Measurements from ENCODE around the gene ZNF544. TPM values are rescaled to one million over a fixed set of nuclear protein-coding genes. Genes with fewer than 3 reads are reported as not detected.

ZNF544 gene
- total RNA-seq, 4 donors from 2014 or later = 29.5 to 38.8 (median 37.6) TPM

DNA sequence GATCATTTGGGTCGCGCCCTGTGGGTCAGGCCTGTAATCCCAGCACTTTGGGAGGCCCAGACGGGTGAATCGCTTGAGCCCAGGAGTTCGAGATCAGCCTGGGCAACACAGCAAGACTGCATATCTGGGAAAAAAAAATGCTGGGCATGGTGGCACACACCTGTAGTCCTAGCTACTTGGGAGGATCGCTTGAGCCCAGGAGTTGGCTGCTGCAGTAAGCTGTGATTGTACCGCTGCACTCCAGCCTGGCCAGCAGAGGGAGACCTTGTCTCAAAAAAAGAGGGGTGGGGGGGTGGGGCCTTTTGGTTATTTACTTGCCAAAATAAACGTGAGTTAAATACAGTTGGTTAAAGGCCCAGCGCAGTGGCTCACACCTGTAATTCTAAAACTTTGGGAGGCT is 9.8 kb upstream of the ZNF544 start:
- no peak overlapping the region for H3K4me3 ChIP-seq
- no peaks in the 10 kb centered on the region for H3K27me3 ChIP-seq
- no peak overlapping the region for H3K27ac ChIP-seq (replicated peaks in 1 of 4)
- 55% methylated on average over 9 of the region's 9 CpGs for WGBS
- H3K4me1 ChIP-seq = no peaks in the 10 kb centered on the region
- TF ChIP-seq POLR2A (IDR thresholded peaks at IDR 0.05; ENCODE audit: low read depth) = no peak
- TF ChIP-seq, protein P1, sequence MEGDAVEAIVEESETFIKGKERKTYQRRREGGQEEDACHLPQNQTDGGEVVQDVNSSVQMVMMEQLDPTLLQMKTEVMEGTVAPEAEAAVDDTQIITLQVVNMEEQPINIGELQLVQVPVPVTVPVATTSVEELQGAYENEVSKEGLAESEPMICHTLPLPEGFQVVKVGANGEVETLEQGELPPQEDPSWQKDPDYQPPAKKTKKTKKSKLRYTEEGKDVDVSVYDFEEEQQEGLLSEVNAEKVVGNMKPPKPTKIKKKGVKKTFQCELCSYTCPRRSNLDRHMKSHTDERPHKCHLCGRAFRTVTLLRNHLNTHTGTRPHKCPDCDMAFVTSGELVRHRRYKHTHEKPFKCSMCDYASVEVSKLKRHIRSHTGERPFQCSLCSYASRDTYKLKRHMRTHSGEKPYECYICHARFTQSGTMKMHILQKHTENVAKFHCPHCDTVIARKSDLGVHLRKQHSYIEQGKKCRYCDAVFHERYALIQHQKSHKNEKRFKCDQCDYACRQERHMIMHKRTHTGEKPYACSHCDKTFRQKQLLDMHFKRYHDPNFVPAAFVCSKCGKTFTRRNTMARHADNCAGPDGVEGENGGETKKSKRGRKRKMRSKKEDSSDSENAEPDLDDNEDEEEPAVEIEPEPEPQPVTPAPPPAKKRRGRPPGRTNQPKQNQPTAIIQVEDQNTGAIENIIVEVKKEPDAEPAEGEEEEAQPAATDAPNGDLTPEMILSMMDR (IDR thresholded peaks at IDR 0.05) = peak in 1 of 3 experiments; percentile 12
- DNase-seq (ENCODE audit: extremely low spot score) = no peak
- peaks cover 11 to 78% (median 67%) of the 10 kb centered on the region in 4 donors for H3K9me3 ChIP-seq
- intact Hi-C loops (cut with DNase I) = no loop called here
- H3K36me3 ChIP-seq = peaks cover 0 to 2% (median 0%) of the 10 kb centered on the region in 4 donors

DNA sequence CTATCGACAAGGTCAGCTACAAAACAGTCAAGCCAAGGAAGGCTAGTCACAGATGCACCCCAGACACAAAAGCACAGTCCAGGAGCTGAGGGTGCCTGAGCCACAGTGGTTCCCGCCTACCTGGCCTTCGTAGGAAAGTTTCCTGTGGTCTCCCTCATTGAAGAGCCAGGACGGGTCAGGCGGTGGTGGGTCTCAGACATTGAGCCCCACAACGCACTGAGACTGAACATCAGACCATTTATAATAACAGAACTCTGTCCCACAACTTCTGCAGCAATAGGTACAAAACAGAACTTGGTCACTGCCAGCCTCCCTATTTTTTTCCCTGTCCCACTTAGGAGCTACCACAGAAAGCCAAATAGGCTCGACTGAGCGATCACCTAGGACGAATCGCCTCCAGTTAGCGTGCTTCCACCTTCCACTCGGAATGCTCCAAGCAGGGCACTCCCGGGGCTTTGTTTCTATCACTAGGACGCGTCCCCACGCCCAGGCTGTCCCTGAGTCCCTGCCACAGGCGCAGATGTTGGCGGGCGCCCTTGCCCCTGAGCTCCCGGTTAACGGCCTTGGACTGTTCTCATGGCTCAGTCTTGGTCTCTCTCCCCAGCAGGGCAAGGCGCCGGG is 640 bp upstream of the ZNF544 start:
- intact Hi-C loops (cut with DNase I) = no loop called here
- WGBS = 14% methylated on average over 11 of the region's 23 CpGs
- TF ChIP-seq POLR2A (IDR thresholded peaks at IDR 0.05; ENCODE audit: low read depth) = no peak
- TF ChIP-seq, protein P1 (IDR thresholded peaks at IDR 0.05) = no peak
- TF ChIP-seq EP300 (IDR thresholded peaks at IDR 0.05) = no peak
- TF ChIP-seq POLR2AphosphoS5 (IDR thresholded peaks at IDR 0.05) = no peak
- H3K27ac ChIP-seq (replicated peaks in 1 of 4) = peak overlapping the region; percentile 76 to 86 (median 82)
- no peak for DNase-seq (ENCODE audit: extremely low spot score)
- H3K4me1 ChIP-seq = peaks cover 17 to 20% (median 17%) of the 10 kb centered on the region in 4 donors
- peaks cover 0 to 41% (median 24%) of the 10 kb centered on the region in 4 donors for H3K9me3 ChIP-seq
- peaks cover 33 to 37% (median 35%) of the 10 kb centered on the region in 4 donors for H3K36me3 ChIP-seq
- H3K4me3 ChIP-seq = peak overlapping the region; percentile 76 to 86 (median 79)
- no peaks in the 10 kb centered on the region for H3K27me3 ChIP-seq

DNA sequence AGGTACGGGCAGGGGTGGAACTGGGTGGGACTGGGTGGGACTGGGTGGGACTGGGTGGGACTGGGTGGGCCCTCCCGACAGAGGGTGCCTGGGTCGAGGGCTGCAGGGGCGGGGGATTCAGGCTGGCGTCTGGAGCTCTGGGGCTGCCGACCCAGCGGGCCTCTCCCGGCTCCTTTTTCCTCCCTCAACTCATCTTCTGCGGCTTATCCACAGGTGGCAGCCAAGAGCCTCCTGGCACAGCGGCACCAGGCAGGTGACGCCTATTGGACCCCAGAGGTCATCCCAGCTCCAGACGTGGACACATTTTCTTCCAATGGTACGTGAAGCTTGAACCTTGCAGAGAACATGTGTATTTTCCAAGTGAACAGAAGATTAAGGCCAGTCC is 533 bp downstream of the ZNF544 start:
- Histone ChIP-seq H3K9me3 (peaks cover 2 to 52% (median 30%) of the 10 kb centered on the region in 4 donors), H3K36me3 (peaks cover 45 to 48% (median 45%) of the 10 kb centered on the region in 4 donors), H3K27me3 (no peaks in the 10 kb centered on the region), H3K4me1 (peaks cover 17 to 20% (median 17%) of the 10 kb centered on the region in 4 donors), H3K4me3 (peak overlapping the region; percentile 76 to 86 (median 79)), H3K27ac (replicated peaks in 1 of 4) (peak overlapping the region; percentile 76 to 86 (median 82))
- TF ChIP-seq POLR2A (IDR thresholded peaks at IDR 0.05; ENCODE audit: low read depth) (no peak), EP300 (IDR thresholded peaks at IDR 0.05) (no peak), POLR2AphosphoS5 (IDR thresholded peaks at IDR 0.05) (no peak)
- TF ChIP-seq, protein P1 (IDR thresholded peaks at IDR 0.05) = no peak
- intact Hi-C loops (cut with DNase I) = no loop called here
- DNase-seq (ENCODE audit: extremely low spot score) = no peak
- WGBS = 9% methylated on average over 7 of the region's 13 CpGs

DNA sequence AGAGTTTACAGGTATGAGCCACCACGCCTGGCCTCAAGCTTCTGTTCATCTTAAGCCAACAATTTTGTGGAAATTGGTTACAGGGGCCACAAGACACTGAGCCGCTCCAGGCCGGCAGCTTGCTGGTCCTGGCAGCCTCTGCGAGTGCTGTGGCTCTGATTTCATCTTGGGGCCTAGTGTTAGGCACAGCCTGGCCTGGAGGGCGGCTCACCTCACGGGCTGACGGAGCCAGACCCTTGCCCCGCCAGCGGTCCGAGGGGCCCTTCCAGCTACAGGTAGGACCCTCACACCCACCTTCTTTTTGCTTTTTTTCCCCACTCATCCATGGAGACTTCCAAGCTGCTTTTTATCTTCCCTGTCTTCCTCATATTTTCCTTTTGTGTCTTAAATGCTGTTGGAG is 8.6 kb downstream of the ZNF544 start:
- WGBS = 89% methylated on average over 10 of the region's 10 CpGs
- no peak overlapping the region for H3K4me3 ChIP-seq
- no peak overlapping the region for H3K27ac ChIP-seq (replicated peaks in 1 of 4)
- intact Hi-C loops (cut with DNase I) = no loop called here
- peaks cover 69 to 100% (median 89%) of the 10 kb centered on the region in 4 donors for H3K36me3 ChIP-seq
- no peak for TF ChIP-seq POLR2A (IDR thresholded peaks at IDR 0.05; ENCODE audit: low read depth)
- no peak for TF ChIP-seq EP300 (IDR thresholded peaks at IDR 0.05)
- TF ChIP-seq, protein P1 (IDR thresholded peaks at IDR 0.05) = no peak
- no peak for TF ChIP-seq POLR2AphosphoS5 (IDR thresholded peaks at IDR 0.05)
- no peak for DNase-seq (ENCODE audit: extremely low spot score)
- no peaks in the 10 kb centered on the region for H3K27me3 ChIP-seq
- no peaks in the 10 kb centered on the region for H3K4me1 ChIP-seq
- H3K9me3 ChIP-seq = peaks cover 9 to 97% (median 91%) of the 10 kb centered on the region in 4 donors

All from esophagus muscularis mucosa (tissue), 4 donors.